ENCODE measurements around the gene EIF1AD.

EIF1AD gene

DNA sequence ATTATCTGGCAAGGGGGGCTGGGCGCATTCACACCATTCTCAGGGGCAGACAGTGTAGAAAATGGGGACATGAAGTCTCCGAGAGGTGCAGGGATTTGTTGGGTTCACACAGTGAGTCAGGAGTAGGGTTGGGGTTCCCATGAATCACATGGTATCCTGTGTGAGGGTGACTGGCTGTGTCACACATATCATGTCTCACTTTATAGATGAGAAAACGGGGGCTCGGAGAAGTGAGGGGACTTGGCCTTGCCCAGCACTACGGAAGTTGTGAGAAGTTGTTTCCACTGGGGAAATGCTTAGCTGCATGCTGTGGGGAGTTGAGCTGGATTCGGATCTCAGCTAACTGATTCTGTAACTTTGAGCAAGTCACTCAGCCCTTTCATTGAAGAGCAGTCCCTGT, 42.8 kb upstream of the EIF1AD start:
- Histone ChIP-seq H3K27ac (no peak overlapping the region), H3K9ac (no peak overlapping the region), H3K36me3 (no peaks in the 10 kb centered on the region), H3K27me3 (no peaks in the 10 kb centered on the region; a peak in 2 of 22 replicates), H3K4me1 (peaks cover 6 to 22% (median 17%) of the 10 kb centered on the region in 10 experiments; a peak in 17 of 20 replicates), H4K20me1 (no peaks in the 10 kb centered on the region), H3K9me3 (replicated peaks in 1 of 11) (no peaks in the 10 kb centered on the region; a peak in 1 of 22 replicates), H3K4me2 (peak overlapping the region in 7 of 11 experiments; percentile 17 to 52 (median 39); a peak in 7 of 22 replicates), H3K4me3 (no peak overlapping the region)
- no peak for TF ChIP-seq Cebpa-rat (IDR thresholded peaks at IDR 0.05)

DNA sequence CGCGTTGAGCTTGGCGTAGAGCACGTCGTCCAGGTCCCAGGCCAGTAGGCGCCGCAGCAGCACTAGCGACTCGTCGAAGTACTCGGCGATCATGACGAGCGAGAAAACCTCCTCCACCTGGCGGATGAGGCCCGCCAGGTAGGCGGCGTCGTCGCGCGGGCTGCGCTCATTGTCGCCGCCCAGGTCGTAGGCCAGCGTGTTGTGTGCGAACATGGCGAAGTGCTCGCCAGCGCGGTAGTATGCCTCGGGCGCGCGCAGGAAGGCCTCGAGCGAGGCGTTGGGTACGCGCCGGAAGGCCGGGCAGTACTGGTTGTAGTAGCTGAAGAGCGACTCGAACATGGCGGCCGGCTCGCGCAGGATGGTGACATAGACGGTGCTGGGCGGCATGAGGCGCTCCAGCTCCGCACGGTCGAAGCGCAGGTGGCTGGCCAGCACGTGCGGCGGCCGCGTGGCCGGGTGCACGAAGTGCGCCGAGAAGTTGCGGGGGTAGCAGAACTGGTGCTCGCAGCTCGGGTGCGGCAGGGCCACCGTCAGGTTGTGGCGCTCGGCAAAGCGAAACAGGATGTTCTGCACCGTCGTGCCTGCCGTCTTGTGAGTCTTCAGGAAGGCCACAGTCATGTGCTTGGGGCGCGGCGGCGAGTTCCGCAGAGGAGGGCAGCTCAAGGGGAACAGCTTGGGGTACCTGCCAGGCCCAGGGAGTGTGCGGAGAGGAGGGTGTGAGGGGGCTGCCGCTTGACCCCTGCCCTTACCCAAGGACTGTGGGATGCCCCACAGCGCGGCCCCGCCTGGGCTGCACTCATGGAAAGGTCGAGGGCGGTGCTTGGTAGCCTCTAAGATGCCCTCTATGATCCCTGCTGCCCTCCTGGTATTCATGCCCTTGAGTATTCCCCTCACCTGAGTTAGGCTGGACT, 41.3 kb upstream of the EIF1AD start:
- Histone ChIP-seq H3K4me2 (no peak overlapping the region), H3K27ac (no peak overlapping the region), H3K27me3 (no peaks in the 10 kb centered on the region; a peak in 1 of 22 replicates), H3K4me3 (no peak overlapping the region), H3K9ac (no peak overlapping the region), H3K4me1 (peaks cover 5 to 12% (median 10%) of the 10 kb centered on the region in 10 experiments; a peak in 13 of 20 replicates), H4K20me1 (no peaks in the 10 kb centered on the region), H3K36me3 (no peaks in the 10 kb centered on the region), H3K9me3 (replicated peaks in 1 of 11) (no peaks in the 10 kb centered on the region; a peak in 1 of 22 replicates)
- TF ChIP-seq Cebpa-rat (IDR thresholded peaks at IDR 0.05) = no peak

- H3K9ac ChIP-seq = no peak overlapping the region
- no peaks in the 10 kb centered on the region for H4K20me1 ChIP-seq
- H3K27ac ChIP-seq = no peak overlapping the region
- no peaks in the 10 kb centered on the region for H3K36me3 ChIP-seq
- H3K4me2 ChIP-seq = no peak overlapping the region
- H3K9me3 ChIP-seq (replicated peaks in 1 of 11) = no peaks in the 10 kb centered on the region; a peak in 3 of 22 replicates
- 0 out of 22 replicates have a peak, but pooled peaks of 3 of the 11 experiments have one; percentile 7 to 32 (median 9) for TF ChIP-seq Cebpa-rat (IDR thresholded peaks at IDR 0.05)
- no peak overlapping the region for H3K4me3 ChIP-seq
- H3K4me1 ChIP-seq = peaks cover 5 to 12% (median 10%) of the 10 kb centered on the region in 10 experiments; a peak in 13 of 20 replicates
- H3K27me3 ChIP-seq = no peaks in the 10 kb centered on the region
These were observed 40.5 kb upstream of the EIF1AD start for GRCh38 chr11:66042227-66042995.

GRCh38 chr11:66039765-66040164, 37.8 kb upstream of the EIF1AD start:
- H3K9me3 ChIP-seq (replicated peaks in 1 of 11) = peaks cover 7 to 16% (median 10%) of the 10 kb centered on the region in 11 experiments; a peak in 14 of 22 replicates
- H3K27ac ChIP-seq = no peak overlapping the region
- H4K20me1 ChIP-seq = no peaks in the 10 kb centered on the region
- no peak for TF ChIP-seq Cebpa-rat (IDR thresholded peaks at IDR 0.05)
- H3K4me3 ChIP-seq = no peak overlapping the region
- no peaks in the 10 kb centered on the region for H3K27me3 ChIP-seq
- no peak overlapping the region for H3K4me2 ChIP-seq
- H3K9ac ChIP-seq = no peak overlapping the region
- peaks cover 0 to 2% (median under 1%) of the 10 kb centered on the region in 10 experiments; a peak in 4 of 20 replicates for H3K4me1 ChIP-seq
- H3K36me3 ChIP-seq = no peaks in the 10 kb centered on the region

DNA sequence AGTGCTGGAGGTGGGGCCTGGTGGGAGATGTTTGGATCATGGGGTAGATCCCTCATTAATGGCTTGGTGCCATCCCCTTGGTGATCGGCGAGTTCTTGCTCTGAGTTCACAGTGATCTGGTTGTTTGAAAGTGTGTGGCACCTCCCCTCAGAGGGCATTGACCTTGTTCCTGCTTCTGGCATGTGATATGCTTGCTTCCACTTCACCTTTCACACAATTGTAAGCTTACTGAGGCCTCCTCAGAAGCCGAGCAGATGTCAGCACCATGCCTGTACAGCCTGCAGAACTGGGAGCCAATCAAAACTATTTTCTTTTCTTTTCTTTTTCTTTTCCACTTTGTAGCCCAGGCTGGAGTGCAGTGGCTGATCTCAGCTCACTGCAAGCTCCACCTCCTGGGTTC, 35.4 kb upstream of the EIF1AD start:
- Histone ChIP-seq H3K9ac (no peak overlapping the region), H3K36me3 (no peaks in the 10 kb centered on the region), H3K4me3 (no peak overlapping the region), H3K9me3 (replicated peaks in 1 of 11) (peaks cover 7 to 16% (median 10%) of the 10 kb centered on the region in 11 experiments; a peak in 14 of 22 replicates), H3K4me2 (no peak overlapping the region), H3K27ac (no peak overlapping the region), H4K20me1 (no peaks in the 10 kb centered on the region), H3K27me3 (no peaks in the 10 kb centered on the region), H3K4me1 (no peaks in the 10 kb centered on the region)
- TF ChIP-seq Cebpa-rat (IDR thresholded peaks at IDR 0.05) = no peak

GRCh38 chr11:66036334-66036710, 34.4 kb upstream of the EIF1AD start:
- Histone ChIP-seq H3K27ac (no peak overlapping the region), H3K9me3 (replicated peaks in 1 of 11) (peaks cover 7 to 16% (median 10%) of the 10 kb centered on the region in 11 experiments; a peak in 14 of 22 replicates), H3K9ac (no peak overlapping the region), H3K27me3 (no peaks in the 10 kb centered on the region), H3K4me1 (no peaks in the 10 kb centered on the region), H3K4me2 (no peak overlapping the region), H4K20me1 (no peaks in the 10 kb centered on the region), H3K36me3 (no peaks in the 10 kb centered on the region), H3K4me3 (no peak overlapping the region)
- TF ChIP-seq Cebpa-rat (IDR thresholded peaks at IDR 0.05) = no peak

GRCh38 chr11:66035653-66036333, 33.8 kb upstream of the EIF1AD start:
- H3K36me3 ChIP-seq = no peaks in the 10 kb centered on the region
- H3K4me3 ChIP-seq = no peak overlapping the region
- no peaks in the 10 kb centered on the region for H4K20me1 ChIP-seq
- no peak overlapping the region for H3K27ac ChIP-seq
- H3K4me2 ChIP-seq = no peak overlapping the region
- no peaks in the 10 kb centered on the region for H3K27me3 ChIP-seq
- H3K4me1 ChIP-seq = no peaks in the 10 kb centered on the region
- no peak overlapping the region for H3K9ac ChIP-seq
- peaks cover 7 to 16% (median 10%) of the 10 kb centered on the region in 11 experiments; a peak in 14 of 22 replicates for H3K9me3 ChIP-seq (replicated peaks in 1 of 11)
- TF ChIP-seq Cebpa-rat (IDR thresholded peaks at IDR 0.05) = no peak

DNA sequence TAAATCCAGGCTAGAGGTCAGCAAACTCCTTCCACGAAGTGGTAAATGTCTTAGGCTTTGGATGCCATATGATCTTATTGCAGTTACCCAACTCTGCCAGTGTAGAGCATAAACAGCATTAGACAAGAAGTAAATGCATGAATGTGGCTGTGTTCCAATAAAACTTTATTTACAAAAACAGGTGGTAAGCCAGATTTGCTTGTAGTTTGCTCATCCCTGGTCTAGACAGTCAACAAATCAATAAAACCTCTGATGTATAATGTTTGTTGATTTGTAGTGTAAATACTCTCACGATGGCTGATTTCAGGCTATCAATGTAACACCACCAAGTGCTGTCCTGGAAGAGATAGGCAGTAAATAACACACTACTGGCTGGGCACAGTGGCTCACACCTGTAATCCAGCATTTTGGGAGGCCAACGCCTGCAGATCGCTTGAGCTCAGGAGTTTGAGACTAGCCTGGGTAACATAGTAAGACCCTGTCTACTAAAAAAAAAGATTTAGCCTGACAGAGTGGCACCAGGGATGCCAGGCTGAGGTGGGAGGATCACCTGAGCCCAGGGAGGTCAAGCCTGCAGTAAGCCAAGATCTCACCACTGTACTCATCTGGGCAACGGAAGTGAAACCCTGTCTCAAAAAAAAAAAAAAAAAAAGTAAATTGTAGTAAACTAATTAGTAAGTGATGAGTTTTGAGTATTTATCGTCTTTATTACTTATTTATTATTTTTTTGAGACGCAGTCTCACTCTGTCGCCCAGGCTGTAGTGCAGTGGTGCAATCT, 31.2 kb upstream of the EIF1AD start:
- no peak overlapping the region for H3K27ac ChIP-seq
- H3K9ac ChIP-seq = no peak overlapping the region
- H3K27me3 ChIP-seq = no peaks in the 10 kb centered on the region
- no peak overlapping the region for H3K4me2 ChIP-seq
- H4K20me1 ChIP-seq = no peaks in the 10 kb centered on the region
- no peak for TF ChIP-seq Cebpa-rat (IDR thresholded peaks at IDR 0.05)
- H3K4me1 ChIP-seq = no peaks in the 10 kb centered on the region
- H3K36me3 ChIP-seq = no peaks in the 10 kb centered on the region
- no peak overlapping the region for H3K4me3 ChIP-seq
- peaks cover 7 to 16% (median 10%) of the 10 kb centered on the region in 11 experiments; a peak in 14 of 22 replicates for H3K9me3 ChIP-seq (replicated peaks in 1 of 11)

Measured in BLaER1 treated with 17β-estradiol and CSF1 and Interleukin-3, amounts not matched to agents 10 nM and 100 nM (cell line).